HL-60 (cell line): ENCODE data around the gene CHN1.

Source experiments
- GABPA ChIP-seq: IDR thresholded peaks from 2 replicates; pipeline ENCODE4 v1.6.1; 2012; ENCODE audit warnings: low read depth
- POLR2AphosphoS5 ChIP-seq: IDR thresholded peaks from 2 replicates; pipeline ENCODE4 v1.6.1; 2012; ENCODE audit warnings: low read depth
- TF ChIP-seq, protein P1 (sequence below): IDR thresholded peaks from one replicate; pipeline ENCODE4 v1.5.1; 2011; ENCODE audit warnings: low read length, control low read depth, inconsistent platforms; ENCODE audit not compliant: insufficient read depth
- TF ChIP-seq, protein P2 (sequence below): IDR thresholded peaks from 2 replicates; pipeline ENCODE4 v1.6.1; 2012; ENCODE audit warnings: low read depth; ENCODE audit not compliant: insufficient replicate concordance

DNA sequence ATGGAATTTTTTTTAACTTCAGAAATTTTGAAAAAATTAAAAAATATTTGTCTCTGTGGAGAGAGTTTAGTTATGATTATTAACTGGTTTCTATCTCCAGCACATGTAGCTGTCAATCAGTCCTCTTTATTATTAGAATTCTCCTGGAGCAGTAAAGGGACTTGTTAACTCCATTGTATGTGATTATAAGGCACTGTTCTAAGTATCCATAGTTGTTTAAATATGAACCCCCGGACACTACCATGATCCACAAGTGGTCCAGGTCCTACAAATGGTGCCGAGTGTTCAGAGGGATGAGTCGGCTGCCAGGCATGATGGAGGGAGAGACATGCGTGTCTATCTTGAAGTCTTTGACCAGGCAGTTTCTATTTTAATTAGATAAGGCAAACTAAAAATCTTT, 241.4 kb downstream of the CHN1 start:
- TF ChIP-seq, protein P1, sequence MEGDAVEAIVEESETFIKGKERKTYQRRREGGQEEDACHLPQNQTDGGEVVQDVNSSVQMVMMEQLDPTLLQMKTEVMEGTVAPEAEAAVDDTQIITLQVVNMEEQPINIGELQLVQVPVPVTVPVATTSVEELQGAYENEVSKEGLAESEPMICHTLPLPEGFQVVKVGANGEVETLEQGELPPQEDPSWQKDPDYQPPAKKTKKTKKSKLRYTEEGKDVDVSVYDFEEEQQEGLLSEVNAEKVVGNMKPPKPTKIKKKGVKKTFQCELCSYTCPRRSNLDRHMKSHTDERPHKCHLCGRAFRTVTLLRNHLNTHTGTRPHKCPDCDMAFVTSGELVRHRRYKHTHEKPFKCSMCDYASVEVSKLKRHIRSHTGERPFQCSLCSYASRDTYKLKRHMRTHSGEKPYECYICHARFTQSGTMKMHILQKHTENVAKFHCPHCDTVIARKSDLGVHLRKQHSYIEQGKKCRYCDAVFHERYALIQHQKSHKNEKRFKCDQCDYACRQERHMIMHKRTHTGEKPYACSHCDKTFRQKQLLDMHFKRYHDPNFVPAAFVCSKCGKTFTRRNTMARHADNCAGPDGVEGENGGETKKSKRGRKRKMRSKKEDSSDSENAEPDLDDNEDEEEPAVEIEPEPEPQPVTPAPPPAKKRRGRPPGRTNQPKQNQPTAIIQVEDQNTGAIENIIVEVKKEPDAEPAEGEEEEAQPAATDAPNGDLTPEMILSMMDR, result no peak
- no peak for TF ChIP-seq POLR2AphosphoS5
- TF ChIP-seq GABPA, result no peak
- TF ChIP-seq, protein P2, sequence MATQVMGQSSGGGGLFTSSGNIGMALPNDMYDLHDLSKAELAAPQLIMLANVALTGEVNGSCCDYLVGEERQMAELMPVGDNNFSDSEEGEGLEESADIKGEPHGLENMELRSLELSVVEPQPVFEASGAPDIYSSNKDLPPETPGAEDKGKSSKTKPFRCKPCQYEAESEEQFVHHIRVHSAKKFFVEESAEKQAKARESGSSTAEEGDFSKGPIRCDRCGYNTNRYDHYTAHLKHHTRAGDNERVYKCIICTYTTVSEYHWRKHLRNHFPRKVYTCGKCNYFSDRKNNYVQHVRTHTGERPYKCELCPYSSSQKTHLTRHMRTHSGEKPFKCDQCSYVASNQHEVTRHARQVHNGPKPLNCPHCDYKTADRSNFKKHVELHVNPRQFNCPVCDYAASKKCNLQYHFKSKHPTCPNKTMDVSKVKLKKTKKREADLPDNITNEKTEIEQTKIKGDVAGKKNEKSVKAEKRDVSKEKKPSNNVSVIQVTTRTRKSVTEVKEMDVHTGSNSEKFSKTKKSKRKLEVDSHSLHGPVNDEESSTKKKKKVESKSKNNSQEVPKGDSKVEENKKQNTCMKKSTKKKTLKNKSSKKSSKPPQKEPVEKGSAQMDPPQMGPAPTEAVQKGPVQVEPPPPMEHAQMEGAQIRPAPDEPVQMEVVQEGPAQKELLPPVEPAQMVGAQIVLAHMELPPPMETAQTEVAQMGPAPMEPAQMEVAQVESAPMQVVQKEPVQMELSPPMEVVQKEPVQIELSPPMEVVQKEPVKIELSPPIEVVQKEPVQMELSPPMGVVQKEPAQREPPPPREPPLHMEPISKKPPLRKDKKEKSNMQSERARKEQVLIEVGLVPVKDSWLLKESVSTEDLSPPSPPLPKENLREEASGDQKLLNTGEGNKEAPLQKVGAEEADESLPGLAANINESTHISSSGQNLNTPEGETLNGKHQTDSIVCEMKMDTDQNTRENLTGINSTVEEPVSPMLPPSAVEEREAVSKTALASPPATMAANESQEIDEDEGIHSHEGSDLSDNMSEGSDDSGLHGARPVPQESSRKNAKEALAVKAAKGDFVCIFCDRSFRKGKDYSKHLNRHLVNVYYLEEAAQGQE, result no peak
